GM10248 (cell line): ENCODE measurements around the gene SH3RF1.

Experiments
- CTCF ChIA-PET: fragments of 300-600 bp; sonication (Branson Sonifier 250); formaldehyde crosslinking; extraction: SDS; loops from one replicate; lab custom pipeline; 2021; ENCODE audit warnings: antibody characterized with exemption; lab: Yijun Ruan, JAX
- POLR2A ChIA-PET: fragments of 350-650 bp; sonication (Branson Sonifier 250); formaldehyde crosslinking; extraction: SDS; loops from one replicate; lab custom pipeline; 2020; ENCODE audit warnings: antibody characterized with exemption; lab: Yijun Ruan, JAX
- DNase-seq: peaks from one replicate; pipeline ENCODE4 v3.0.0; 2012; ENCODE audit errors: extremely low spot score
- TF ChIP-seq, protein P1 (sequence below): IDR thresholded peaks from 2 replicates; pipeline ENCODE4 v1.5.1; 2012; ENCODE audit warnings: mild to moderate bottlenecking, low read depth; ENCODE audit errors: extremely low read depth, missing control alignments, control extremely low read depth

The SH3RF1 gene

DNA sequence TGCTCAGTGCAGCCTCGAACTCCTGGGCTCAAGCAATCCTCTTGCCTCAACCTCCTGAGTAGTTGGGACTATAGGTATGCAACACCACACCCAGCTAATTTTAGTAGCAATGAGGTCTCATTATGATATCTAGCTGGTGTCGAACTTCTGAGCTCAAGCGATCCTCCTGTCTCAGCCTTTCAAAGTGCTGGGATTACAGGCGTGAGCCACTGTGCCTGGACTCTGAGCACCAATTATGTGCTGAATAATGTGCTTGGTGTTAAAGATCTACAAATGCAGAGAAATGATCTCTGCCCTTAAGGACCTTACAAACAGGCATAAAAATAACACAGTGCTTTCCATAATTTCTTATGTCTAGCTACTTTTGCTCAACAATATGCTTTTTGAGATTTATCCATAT is 131.7 kb downstream of the SH3RF1 start:
- ChIA-PET CTCF (no interaction called here), POLR2A (interaction anchor here (0.6 kb wide), 1 partner anchor 126 kb away, joined by 5 read pairs; no protein-coding TSS in a partner anchor)
- TF ChIP-seq, protein P1, sequence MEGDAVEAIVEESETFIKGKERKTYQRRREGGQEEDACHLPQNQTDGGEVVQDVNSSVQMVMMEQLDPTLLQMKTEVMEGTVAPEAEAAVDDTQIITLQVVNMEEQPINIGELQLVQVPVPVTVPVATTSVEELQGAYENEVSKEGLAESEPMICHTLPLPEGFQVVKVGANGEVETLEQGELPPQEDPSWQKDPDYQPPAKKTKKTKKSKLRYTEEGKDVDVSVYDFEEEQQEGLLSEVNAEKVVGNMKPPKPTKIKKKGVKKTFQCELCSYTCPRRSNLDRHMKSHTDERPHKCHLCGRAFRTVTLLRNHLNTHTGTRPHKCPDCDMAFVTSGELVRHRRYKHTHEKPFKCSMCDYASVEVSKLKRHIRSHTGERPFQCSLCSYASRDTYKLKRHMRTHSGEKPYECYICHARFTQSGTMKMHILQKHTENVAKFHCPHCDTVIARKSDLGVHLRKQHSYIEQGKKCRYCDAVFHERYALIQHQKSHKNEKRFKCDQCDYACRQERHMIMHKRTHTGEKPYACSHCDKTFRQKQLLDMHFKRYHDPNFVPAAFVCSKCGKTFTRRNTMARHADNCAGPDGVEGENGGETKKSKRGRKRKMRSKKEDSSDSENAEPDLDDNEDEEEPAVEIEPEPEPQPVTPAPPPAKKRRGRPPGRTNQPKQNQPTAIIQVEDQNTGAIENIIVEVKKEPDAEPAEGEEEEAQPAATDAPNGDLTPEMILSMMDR: no peak
- no peak for DNase-seq

DNA sequence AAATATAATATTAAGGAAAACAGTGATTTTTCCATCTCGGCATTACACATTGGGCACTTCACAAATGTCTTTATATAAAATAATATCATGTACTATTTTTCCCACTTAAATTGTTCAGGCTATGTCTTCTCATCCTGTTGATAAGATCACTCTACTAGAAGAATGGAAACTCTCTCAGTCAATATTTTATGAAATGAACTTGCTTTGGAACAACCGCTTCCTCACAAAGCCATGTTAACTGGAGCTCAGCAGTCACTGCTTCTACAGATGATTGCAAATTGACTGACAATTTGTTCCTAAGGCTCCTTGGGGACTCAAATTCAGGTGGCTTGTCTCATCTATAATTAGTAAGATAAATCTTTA is 133.2 kb downstream of the SH3RF1 start:
- ChIA-PET POLR2A (no interaction called here), CTCF (interaction anchor here (0.8 to 1.2 kb wide), 2 partner anchors 12 to 39 kb away, joined by 3 to 4 read pairs; no protein-coding TSS in a partner anchor)
- DNase-seq: no peak
- TF ChIP-seq, protein P1: no peak

DNA sequence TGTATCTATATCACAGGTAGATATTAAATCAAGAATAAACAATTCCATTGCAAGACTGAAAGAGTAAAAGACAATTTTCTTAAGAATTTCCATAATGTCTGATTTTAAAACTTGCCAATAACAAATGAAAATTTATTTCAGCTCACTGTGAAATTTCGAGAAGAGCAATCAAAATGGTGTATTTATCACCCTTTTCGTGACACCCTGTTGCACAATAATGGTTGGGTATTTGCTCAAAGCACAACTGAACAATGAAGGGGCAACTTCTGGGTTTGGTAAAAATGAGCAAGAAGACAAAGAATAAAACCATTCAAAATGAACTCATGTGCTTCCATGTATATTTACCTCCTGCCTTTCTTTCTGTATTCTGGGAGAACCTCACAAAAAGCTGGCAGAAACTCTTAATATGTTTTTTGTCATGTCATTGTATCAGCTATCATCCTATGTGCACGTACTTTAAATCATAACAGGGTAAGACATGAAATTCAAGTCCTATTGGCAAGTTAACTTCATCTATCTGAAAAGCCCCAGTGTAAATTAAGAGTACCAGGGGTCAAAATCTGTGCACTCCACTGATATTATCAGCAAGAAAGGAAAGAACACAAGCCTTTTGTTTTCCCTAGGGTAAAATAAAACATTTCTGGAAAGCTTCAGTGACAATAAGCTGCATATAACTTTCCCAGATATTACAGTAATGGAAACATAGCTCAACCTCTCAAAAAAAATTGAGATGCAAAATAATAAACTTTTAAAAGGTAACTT is 133.8 kb downstream of the SH3RF1 start:
- ChIA-PET POLR2A (no interaction called here), CTCF (interaction anchor here (0.8 to 1.2 kb wide), 2 partner anchors 13 to 38 kb away, joined by 3 to 4 read pairs; no protein-coding TSS in a partner anchor)
- DNase-seq: no peak
- TF ChIP-seq, protein P1: no peak

DNA sequence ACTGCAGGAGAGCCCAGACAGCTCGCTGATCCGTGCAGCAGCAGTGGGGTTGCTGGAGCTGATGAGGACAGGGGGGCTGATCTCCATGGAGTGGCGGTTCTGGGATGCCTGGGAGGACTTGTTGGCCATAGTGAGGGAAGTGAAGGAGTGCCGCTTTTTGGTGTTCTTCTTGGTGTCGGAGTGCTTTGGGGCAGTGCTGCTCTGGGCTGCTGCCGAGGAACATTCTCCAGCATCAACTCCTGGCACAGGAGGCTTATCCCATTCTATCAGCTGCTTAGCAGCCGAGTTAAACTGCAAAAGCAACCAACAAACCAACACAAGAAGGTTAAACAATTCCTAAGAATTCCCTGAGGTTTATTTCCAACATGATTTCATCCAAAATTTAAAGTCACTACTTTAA is 134.4 kb downstream of the SH3RF1 start:
- ChIA-PET CTCF (interaction anchor here (1.2 kb wide), 1 partner anchor 37 kb away, joined by 4 read pairs; no protein-coding TSS in a partner anchor), POLR2A (no interaction called here)
- TF ChIP-seq, protein P1: no peak
- no peak for DNase-seq

DNA sequence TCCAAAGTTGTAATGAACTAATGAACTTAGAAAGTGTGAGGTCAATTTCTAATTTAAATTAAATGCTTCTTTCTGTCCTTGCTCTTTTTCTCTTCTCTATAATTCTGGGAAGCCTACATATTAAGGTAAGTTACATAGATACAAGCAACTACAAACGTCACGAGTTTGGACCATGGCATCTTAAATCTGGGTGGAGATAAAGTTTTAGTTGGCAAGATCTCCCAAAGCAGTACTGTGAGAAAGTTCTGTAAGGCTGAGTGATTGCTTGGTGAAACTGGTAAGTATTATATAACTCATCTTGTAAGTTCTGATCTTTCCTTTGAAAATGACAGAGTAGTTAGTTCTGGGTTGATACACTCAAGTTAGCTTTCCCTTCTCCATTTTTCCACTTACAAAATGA is 135.0 kb downstream of the SH3RF1 start:
- no peak for DNase-seq
- ChIA-PET POLR2A (no interaction called here), CTCF (no interaction called here)
- TF ChIP-seq, protein P1: no peak

DNA sequence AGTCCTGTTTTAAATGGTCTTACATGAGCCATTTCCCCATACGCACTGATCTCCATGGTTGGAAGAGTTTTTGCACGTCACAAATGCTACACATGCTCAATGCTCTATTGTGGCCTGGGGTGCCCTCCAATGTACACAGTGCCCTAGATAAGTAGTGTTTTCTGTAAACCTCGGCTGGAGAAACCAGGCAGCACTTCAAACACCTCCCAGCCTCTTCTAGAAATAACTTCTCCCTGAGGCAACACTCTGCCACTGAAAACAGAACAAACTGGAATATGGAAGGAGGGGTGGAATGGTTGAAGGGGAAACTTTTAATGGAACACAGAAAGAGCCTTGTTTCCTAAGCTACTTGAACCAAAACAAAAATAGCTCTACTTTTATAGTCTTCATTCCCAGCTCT is 136.8 kb downstream of the SH3RF1 start:
- TF ChIP-seq, protein P1: no peak
- ChIA-PET POLR2A (no interaction called here), CTCF (interaction anchor here (0.9 to 1.6 kb wide), 3 partner anchors 10 to 110 kb away, joined by 3 to 4 read pairs (median 3); no protein-coding TSS in a partner anchor)
- DNase-seq: no peak
